CD4-positive, alpha-beta T cell (primary cell): ENCODE results near the gene SGSH. TPM values are rescaled to one million over a fixed set of nuclear protein-coding genes. Genes with fewer than 3 reads are reported as not detected.
A peak's percentile ranks its signal among the peaks of the same experiment; 100 is the strongest.

Source experiments
- ATAC-seq: fragments of 200-7000 bp; cut with Tn5 transposase; one replicate; pipeline ENCODE4 v1.10.0; 2022; ENCODE audit warnings: mild to moderate bottlenecking; ENCODE audit not compliant: poor library complexity
- CTCF ChIA-PET: fragments of 350-600 bp; sonication (Branson Sonifier 250); formaldehyde crosslinking; loops from one replicate; lab custom pipeline; 2021; ENCODE audit warnings: antibody characterized with exemption, inconsistent platforms; lab: Charles Lee
- POLR2A ChIA-PET: fragments of 350-600 bp; sonication (Branson Sonifier 250); formaldehyde crosslinking; loops from one replicate; lab custom pipeline; 2021; ENCODE audit warnings: antibody characterized with exemption, inconsistent platforms; lab: Charles Lee
- DNase-seq, 14 experiments: peaks; one replicate each; pipeline ENCODE4 v3.0.0-alpha.2; 2013 to 2020; ENCODE audit warnings: mixed read lengths in 2 of 14
- H3K27ac ChIP-seq, 2 donors: one replicate each; pipeline versions ENCODE4 v1.5.1 to v1.7.0; 2013; ENCODE audit warnings: low read length in 2 of 2, low read depth in 1 of 2, mild to moderate bottlenecking in 1 of 2
- H3K27me3 ChIP-seq, 2 experiments: 1 replicate in 1 of 2; 2 replicates in 1 of 2; pipeline versions ENCODE4 v1.6.1 to v1.7.0; 2013; ENCODE audit warnings: low read length in 2 of 2, control low read depth in 1 of 2, mild to moderate bottlenecking in 1 of 2, moderate library complexity in 1 of 2; ENCODE audit not compliant: insufficient read depth in 2 of 2, control insufficient read depth in 1 of 2
- H3K36me3 ChIP-seq: one replicate; pipeline ENCODE4 v1.6.1; 2013; ENCODE audit warnings: low read length, control low read depth; ENCODE audit not compliant: insufficient read depth
- H3K4me1 ChIP-seq: one replicate; pipeline ENCODE4 v1.6.1; 2013; ENCODE audit warnings: low read length, control low read depth; ENCODE audit not compliant: insufficient read depth
- H3K4me3 ChIP-seq: one replicate; pipeline ENCODE4 v1.5.1; 2013; ENCODE audit warnings: mild to moderate bottlenecking, low read length, moderate library complexity
- H3K9me3 ChIP-seq, 2 experiments: 1 replicate in 1 of 2; 2 replicates in 1 of 2; pipeline versions ENCODE4 v1.6.1 to v1.7.0; 2013; ENCODE audit warnings: low read length in 2 of 2, mild to moderate bottlenecking in 2 of 2, control low read depth in 1 of 2, moderate library complexity in 1 of 2; ENCODE audit not compliant: control insufficient read depth in 1 of 2, insufficient read depth in 1 of 2
- H3K27ac Mint-ChIP-seq: one replicate; pipeline ENCODE4 v1.8.0; 2020; ENCODE audit warnings: mixed read lengths
- H3K27me3 Mint-ChIP-seq: one replicate; pipeline ENCODE4 v1.8.0; 2021; ENCODE audit warnings: mixed read lengths
- H3K36me3 Mint-ChIP-seq: one replicate; pipeline ENCODE4 v1.8.0; 2021; ENCODE audit warnings: low read depth, mixed read lengths
- H3K4me1 Mint-ChIP-seq: one replicate; pipeline ENCODE4 v1.8.0; 2021; ENCODE audit warnings: low read depth, mixed read lengths
- H3K4me3 Mint-ChIP-seq: one replicate; pipeline ENCODE4 v1.8.0; 2020; ENCODE audit warnings: mild to moderate bottlenecking, mixed read lengths
- H3K9me3 Mint-ChIP-seq: one replicate; pipeline ENCODE4 v1.8.0; 2020; ENCODE audit warnings: mixed read lengths
- intact Hi-C, 2 experiments: fragments of 100-400 bp; cut with DNase I in 1 of 2; cut with micrococcal nuclease in 1 of 2; formaldehyde crosslinking; loops; one replicate each; pipeline versions ENCODE4 v1.15.1 to v1.9.0; 2023 to 2025; cut with DNase I, micrococcal nuclease
- total RNA-seq, 174 experiments: library from RNA in 2 of 174; stranded (reverse) in 2 of 174; gene quantifications; one replicate each; pipeline ENCODE4 v1.2.3 and lab custom pipeline; 2021 to 2026
- TF ChIP-seq, protein P1 (sequence below): fragments of 200-600 bp; IDR thresholded peaks from one replicate; pipeline ENCODE4 v1.8.0; 2022; ENCODE audit warnings: antibody characterized with exemption, mild to moderate bottlenecking

The SGSH gene
- total RNA-seq, 2 experiments from 2014 or later, result 97.9 to 102 TPM

DNA sequence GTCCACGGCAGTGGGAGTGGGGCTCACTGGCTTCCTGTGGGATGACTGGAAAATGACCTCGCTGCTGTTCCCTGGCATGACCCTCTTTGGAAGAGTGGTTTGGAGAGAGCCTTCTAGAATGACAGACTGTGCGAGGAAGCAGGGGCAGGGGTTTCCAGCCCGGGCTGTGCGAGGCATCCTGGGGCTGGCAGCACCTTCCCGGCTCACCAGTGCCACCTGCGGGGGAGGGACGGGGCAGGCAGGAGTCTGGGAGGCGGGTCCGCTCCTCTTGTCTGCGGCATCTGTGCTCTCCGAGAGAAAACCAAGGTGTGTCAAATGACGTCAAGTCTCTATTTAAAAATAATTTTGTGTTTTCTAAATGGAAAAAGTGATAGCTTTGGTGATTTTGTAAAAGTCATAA lies 32.7 kb upstream of the SGSH start:
- H3K4me3 Mint-ChIP-seq, result no peak overlapping the region
- H3K27ac Mint-ChIP-seq, result peak overlapping the region; percentile 78
- intact Hi-C loops, result loop anchor here (1.0 to 10.0 kb wide), 5 partner anchors 34 to 248 kb away; partner anchors contain the start of gene EIF4A3 (in 1 of the 2)
- Histone ChIP-seq H3K9me3 (no peaks in the 10 kb centered on the region), H3K36me3 (no peaks in the 10 kb centered on the region), H3K4me3 (no peak overlapping the region), H3K27ac (peak overlapping the region in 1 of 2 donors; percentile 10), H3K27me3 (no peaks in the 10 kb centered on the region), H3K4me1 (peaks cover 38% of the 10 kb centered on the region)
- DNase-seq, result peak; percentile 76 to 94 (median 88)
- no peaks in the 10 kb centered on the region for H3K9me3 Mint-ChIP-seq
- TF ChIP-seq, protein P1, sequence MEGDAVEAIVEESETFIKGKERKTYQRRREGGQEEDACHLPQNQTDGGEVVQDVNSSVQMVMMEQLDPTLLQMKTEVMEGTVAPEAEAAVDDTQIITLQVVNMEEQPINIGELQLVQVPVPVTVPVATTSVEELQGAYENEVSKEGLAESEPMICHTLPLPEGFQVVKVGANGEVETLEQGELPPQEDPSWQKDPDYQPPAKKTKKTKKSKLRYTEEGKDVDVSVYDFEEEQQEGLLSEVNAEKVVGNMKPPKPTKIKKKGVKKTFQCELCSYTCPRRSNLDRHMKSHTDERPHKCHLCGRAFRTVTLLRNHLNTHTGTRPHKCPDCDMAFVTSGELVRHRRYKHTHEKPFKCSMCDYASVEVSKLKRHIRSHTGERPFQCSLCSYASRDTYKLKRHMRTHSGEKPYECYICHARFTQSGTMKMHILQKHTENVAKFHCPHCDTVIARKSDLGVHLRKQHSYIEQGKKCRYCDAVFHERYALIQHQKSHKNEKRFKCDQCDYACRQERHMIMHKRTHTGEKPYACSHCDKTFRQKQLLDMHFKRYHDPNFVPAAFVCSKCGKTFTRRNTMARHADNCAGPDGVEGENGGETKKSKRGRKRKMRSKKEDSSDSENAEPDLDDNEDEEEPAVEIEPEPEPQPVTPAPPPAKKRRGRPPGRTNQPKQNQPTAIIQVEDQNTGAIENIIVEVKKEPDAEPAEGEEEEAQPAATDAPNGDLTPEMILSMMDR, result peak; percentile 85
- ATAC-seq, result peak; percentile 99
- peaks cover 10% of the 10 kb centered on the region for H3K36me3 Mint-ChIP-seq
- ChIA-PET POLR2A (interaction anchor here (0.7 kb wide), 1 partner anchor 9 kb away, joined by 3 read pairs; no protein-coding TSS in a partner anchor), CTCF (interaction anchor here (1.5 to 2.8 kb wide), 4 partner anchors 13 to 152 kb away, joined by 5 to 14 read pairs (median 8); partner anchors contain the start of gene GAA)
- H3K4me1 Mint-ChIP-seq, result peaks cover 16% of the 10 kb centered on the region
- H3K27me3 Mint-ChIP-seq, result no peaks in the 10 kb centered on the region

DNA sequence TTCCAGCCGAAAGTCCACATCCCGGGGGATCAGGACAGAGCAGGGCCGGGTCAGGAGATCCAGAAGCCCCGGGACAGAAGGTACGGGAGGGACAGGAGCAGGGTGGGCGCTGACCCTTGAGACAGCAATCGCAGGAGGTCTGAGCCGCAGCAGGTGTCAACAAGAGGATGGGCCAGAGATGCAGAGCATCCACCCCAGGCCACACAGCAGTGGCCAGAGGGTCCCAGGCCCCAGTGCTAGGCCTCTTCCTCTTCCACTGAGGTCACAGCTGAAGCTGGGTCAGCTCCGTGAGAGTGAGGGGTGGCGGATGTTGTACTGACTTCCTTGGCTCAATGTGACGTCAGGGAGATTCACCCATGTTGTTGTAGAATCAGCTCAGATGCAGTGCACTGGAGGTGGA lies 31.8 kb upstream of the SGSH start:
- POLR2A ChIA-PET, result interaction anchor here (0.7 kb wide), 1 partner anchor 10 kb away, joined by 3 read pairs; no protein-coding TSS in a partner anchor
- no peaks in the 10 kb centered on the region for H3K9me3 Mint-ChIP-seq

DNA sequence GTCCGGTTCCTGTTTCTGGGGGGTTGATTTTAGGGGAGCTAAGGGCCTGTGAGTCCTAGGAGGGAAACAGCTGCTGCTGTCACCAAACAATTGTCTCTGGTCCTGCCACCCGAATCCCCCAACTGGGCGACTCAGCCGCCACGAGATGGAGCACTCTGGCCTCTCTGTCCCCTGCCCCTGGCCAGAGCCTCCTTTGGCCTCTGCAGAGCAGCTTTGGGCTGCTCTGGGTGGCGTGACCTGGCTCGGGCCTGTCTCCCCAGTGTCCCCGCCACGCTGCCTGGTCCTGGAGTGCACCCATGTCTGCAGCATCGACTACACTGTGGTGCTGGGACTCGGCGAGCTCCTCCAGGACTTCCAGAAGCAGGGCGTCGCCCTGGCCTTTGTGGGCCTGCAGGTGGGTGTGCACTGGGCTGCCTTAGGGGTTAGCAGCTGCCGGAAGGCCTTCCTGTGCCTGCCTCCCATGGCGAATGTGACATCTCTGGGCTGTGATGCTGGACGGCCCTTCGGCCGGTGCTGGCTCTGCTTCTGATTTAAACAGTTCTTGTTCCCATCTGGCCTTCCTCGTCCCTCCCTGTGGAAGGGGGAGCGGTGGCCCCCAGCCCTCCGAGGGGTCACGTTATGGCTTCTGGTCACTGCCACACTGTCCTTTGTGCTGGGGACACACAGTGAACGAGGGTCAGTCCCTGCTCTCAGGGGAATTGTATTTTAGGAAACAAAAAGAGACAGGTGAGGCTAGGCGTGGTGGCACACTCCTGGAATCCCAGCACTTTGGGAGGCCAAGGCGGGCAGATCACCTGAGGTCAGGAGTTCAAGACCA lies 29.0 kb upstream of the SGSH start:
- no peak overlapping the region for H3K27ac Mint-ChIP-seq
- H3K4me3 ChIP-seq, result no peak overlapping the region
- CTCF ChIA-PET, result no interaction called here
- ATAC-seq, result no peak
- no peak overlapping the region for H3K27ac ChIP-seq
- TF ChIP-seq, protein P1, result no peak
- no peaks in the 10 kb centered on the region for H3K27me3 ChIP-seq
- peaks cover 8% of the 10 kb centered on the region for H3K4me1 Mint-ChIP-seq
- no peak overlapping the region for H3K4me3 Mint-ChIP-seq
- H3K4me1 ChIP-seq, result peaks cover 13% of the 10 kb centered on the region
- POLR2A ChIA-PET, result no interaction called here
- intact Hi-C loops, result no loop called here
- DNase-seq, result no peak
- H3K36me3 Mint-ChIP-seq, result peaks cover 23% of the 10 kb centered on the region
- H3K36me3 ChIP-seq, result peaks cover 16% of the 10 kb centered on the region
- no peaks in the 10 kb centered on the region for H3K9me3 Mint-ChIP-seq
- H3K27me3 Mint-ChIP-seq, result no peaks in the 10 kb centered on the region
- H3K9me3 ChIP-seq, result no peaks in the 10 kb centered on the region

More for the DNA sequence above, 31.8 kb upstream of the SGSH start:
- no peak overlapping the region for H3K4me3 ChIP-seq
- no peaks in the 10 kb centered on the region for H3K9me3 ChIP-seq
- ATAC-seq, result no peak
- H3K4me1 Mint-ChIP-seq, result peaks cover 16% of the 10 kb centered on the region
- peaks cover 10% of the 10 kb centered on the region for H3K36me3 Mint-ChIP-seq
- peaks cover 3% of the 10 kb centered on the region for H3K36me3 ChIP-seq
- intact Hi-C loops, result loop anchor here (2.0 to 10.0 kb wide), 4 partner anchors 33 to 247 kb away; partner anchors contain the start of gene EIF4A3 (in 1 of the 2)
- DNase-seq, result no peak
- TF ChIP-seq, protein P1, result no peak
- peak overlapping the region; percentile 78 for H3K27ac Mint-ChIP-seq
- H3K27me3 Mint-ChIP-seq, result no peaks in the 10 kb centered on the region
- H3K4me3 Mint-ChIP-seq, result no peak overlapping the region
- H3K4me1 ChIP-seq, result peaks cover 33% of the 10 kb centered on the region
- H3K27me3 ChIP-seq, result no peaks in the 10 kb centered on the region
- CTCF ChIA-PET, result interaction anchor here (0.8 to 2.8 kb wide), 5 partner anchors 14 to 151 kb away, joined by 3 to 14 read pairs (median 7); partner anchors contain the start of gene GAA
- peak overlapping the region in 1 of 2 donors; percentile 10 for H3K27ac ChIP-seq
